ENCODE measurements around the gene GPRC5C. TPM values are rescaled to one million over a fixed set of nuclear protein-coding genes. Genes with fewer than 3 reads are reported as not detected.

Gene GPRC5C
- total and polyA plus RNA-seq, 2 donors (not counting 1 experiment from before 2014, with no cell fraction given), result 0.66 to 1.1 TPM

- H3K4me2 ChIP-seq (replicated peaks; ENCODE audit: low read depth, low read length, poor library complexity, severe bottlenecking), result no peak overlapping the region
- intact Hi-C loops (cut with micrococcal nuclease), result no loop called here
- Mint-ChIP-seq H3K4me1 (peaks cover 12% of the 10 kb centered on the region), H3K4me3 (no peak overlapping the region), H3K27ac (no peak overlapping the region), H3K9me3 (ENCODE audit: insufficient read depth) (no peaks in the 10 kb centered on the region), H3K27me3 (peaks cover 28% of the 10 kb centered on the region)
- peaks cover 0 to 13% (median 0%) of the 10 kb centered on the region in 3 donors for H3K9me3 ChIP-seq (ENCODE audit: control extremely low read depth in 1 of 3, control insufficient read depth in 2 of 3, insufficient read depth in 1 of 3, low read length in 2 of 3)
- no peaks in the 10 kb centered on the region for H3K36me3 ChIP-seq (replicated peaks in 1 of 2; ENCODE audit: control extremely low read depth in 1 of 2, control insufficient read depth in 1 of 2, extremely low read depth in 1 of 2, insufficient read depth in 2 of 2, low read length in 1 of 2)
- H4K20me1 ChIP-seq (ENCODE audit: control insufficient read depth, insufficient read depth, low read length, poor library complexity, severe bottlenecking), result no peaks in the 10 kb centered on the region
- WGBS (ENCODE audit: insufficient coverage), result 86% methylated on average over 9 of the region's 9 CpGs
- no peak overlapping the region for H3K27ac ChIP-seq (ENCODE audit: low read length in 2 of 2)
- DNase-seq (no peak), ATAC-seq (ENCODE audit: low read depth) (no peak)
- H3K27me3 ChIP-seq (replicated peaks in 1 of 4; ENCODE audit: control extremely low read depth in 1 of 4, control insufficient read depth in 3 of 4, insufficient read depth in 4 of 4, low read length in 3 of 4), result peaks cover 0 to 34% (median 10%) of the 10 kb centered on the region in 4 experiments
- CTCF ChIA-PET, result no interaction called here
- H3K9ac ChIP-seq (ENCODE audit: low read length), result no peak overlapping the region
- POLR2A ChIA-PET, result no interaction called here
- TF ChIP-seq, protein P1, sequence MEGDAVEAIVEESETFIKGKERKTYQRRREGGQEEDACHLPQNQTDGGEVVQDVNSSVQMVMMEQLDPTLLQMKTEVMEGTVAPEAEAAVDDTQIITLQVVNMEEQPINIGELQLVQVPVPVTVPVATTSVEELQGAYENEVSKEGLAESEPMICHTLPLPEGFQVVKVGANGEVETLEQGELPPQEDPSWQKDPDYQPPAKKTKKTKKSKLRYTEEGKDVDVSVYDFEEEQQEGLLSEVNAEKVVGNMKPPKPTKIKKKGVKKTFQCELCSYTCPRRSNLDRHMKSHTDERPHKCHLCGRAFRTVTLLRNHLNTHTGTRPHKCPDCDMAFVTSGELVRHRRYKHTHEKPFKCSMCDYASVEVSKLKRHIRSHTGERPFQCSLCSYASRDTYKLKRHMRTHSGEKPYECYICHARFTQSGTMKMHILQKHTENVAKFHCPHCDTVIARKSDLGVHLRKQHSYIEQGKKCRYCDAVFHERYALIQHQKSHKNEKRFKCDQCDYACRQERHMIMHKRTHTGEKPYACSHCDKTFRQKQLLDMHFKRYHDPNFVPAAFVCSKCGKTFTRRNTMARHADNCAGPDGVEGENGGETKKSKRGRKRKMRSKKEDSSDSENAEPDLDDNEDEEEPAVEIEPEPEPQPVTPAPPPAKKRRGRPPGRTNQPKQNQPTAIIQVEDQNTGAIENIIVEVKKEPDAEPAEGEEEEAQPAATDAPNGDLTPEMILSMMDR (IDR thresholded peaks at IDR 0.05), result no peak
- no peak for TF ChIP-seq EZH2 (IDR thresholded peaks at IDR 0.05; ENCODE audit: borderline replicate concordance, insufficient read depth, low read depth, low read length, poor library complexity, severe bottlenecking)
- no peaks in the 10 kb centered on the region for H3K79me2 ChIP-seq (ENCODE audit: control insufficient read depth, insufficient read depth, low read length)
- H2AFZ ChIP-seq (ENCODE audit: insufficient read depth, low read depth, low read length, poor library complexity, severe bottlenecking), result no peak overlapping the region
- H3K4me1 ChIP-seq (ENCODE audit: control insufficient read depth in 2 of 2, insufficient read depth in 2 of 2, low read length in 2 of 2), result peaks cover 15 to 16% of the 10 kb centered on the region in 2 donors
- H3K4me3 ChIP-seq (ENCODE audit: control extremely low read depth in 1 of 5, extremely low read depth in 1 of 5, insufficient read depth in 1 of 5, low read depth in 2 of 5, low read length in 4 of 5), result no peak overlapping the region
These were observed 5.3 kb upstream of the GPRC5C start for GRCh38 chr17:74426551-74427047.

- POLR2A ChIA-PET, result no interaction called here
These were observed 4.7 kb upstream of the GPRC5C start for GRCh38 chr17:74427048-74427762.

More at GRCh38 chr17:74427048-74427762, 4.7 kb upstream of the GPRC5C start:
- Histone ChIP-seq H4K20me1 (ENCODE audit: control insufficient read depth, insufficient read depth, low read length, poor library complexity, severe bottlenecking) (no peaks in the 10 kb centered on the region), H3K79me2 (ENCODE audit: control insufficient read depth, insufficient read depth, low read length) (no peaks in the 10 kb centered on the region), H3K27me3 (replicated peaks in 1 of 4; ENCODE audit: control extremely low read depth in 1 of 4, control insufficient read depth in 3 of 4, insufficient read depth in 4 of 4, low read length in 3 of 4) (peaks cover 0 to 39% (median 14%) of the 10 kb centered on the region in 4 experiments), H3K4me2 (replicated peaks; ENCODE audit: low read depth, low read length, poor library complexity, severe bottlenecking) (no peak overlapping the region), H3K36me3 (replicated peaks in 1 of 2; ENCODE audit: control extremely low read depth in 1 of 2, control insufficient read depth in 1 of 2, extremely low read depth in 1 of 2, insufficient read depth in 2 of 2, low read length in 1 of 2) (no peaks in the 10 kb centered on the region), H3K9ac (ENCODE audit: low read length) (no peak overlapping the region), H3K27ac (ENCODE audit: low read length in 2 of 2) (no peak overlapping the region), H3K9me3 (ENCODE audit: control extremely low read depth in 1 of 3, control insufficient read depth in 2 of 3, insufficient read depth in 1 of 3, low read length in 2 of 3) (peaks cover 0 to 18% (median 0%) of the 10 kb centered on the region in 3 donors), H2AFZ (ENCODE audit: insufficient read depth, low read depth, low read length, poor library complexity, severe bottlenecking) (no peak overlapping the region), H3K4me1 (ENCODE audit: control insufficient read depth in 2 of 2, insufficient read depth in 2 of 2, low read length in 2 of 2) (peaks cover 20 to 22% of the 10 kb centered on the region in 2 donors), H3K4me3 (ENCODE audit: control extremely low read depth in 1 of 5, extremely low read depth in 1 of 5, insufficient read depth in 1 of 5, low read depth in 2 of 5, low read length in 4 of 5) (no peak overlapping the region)
- 78% methylated on average over 9 of the region's 10 CpGs for whole genome bisulfite sequencing (ENCODE audit: insufficient coverage)
- Mint-ChIP-seq H3K4me3 (no peak overlapping the region), H3K27ac (no peak overlapping the region), H3K4me1 (peaks cover 16% of the 10 kb centered on the region), H3K27me3 (peaks cover 31% of the 10 kb centered on the region), H3K9me3 (ENCODE audit: insufficient read depth) (no peaks in the 10 kb centered on the region)
- DNase-seq, result no peak
- CTCF ChIA-PET, result no interaction called here
- intact Hi-C loops (cut with micrococcal nuclease), result no loop called here
- TF ChIP-seq EZH2 (IDR thresholded peaks at IDR 0.05; ENCODE audit: borderline replicate concordance, insufficient read depth, low read depth, low read length, poor library complexity, severe bottlenecking), result no peak
- TF ChIP-seq, protein P1 (IDR thresholded peaks at IDR 0.05), result no peak
- no peak for ATAC-seq (ENCODE audit: low read depth)

All from B cell (primary cell).